Measurements from ENCODE around the gene NONO.

- no peak for TF ChIP-seq CTCF (IDR thresholded peaks at IDR 0.05; ENCODE audit: insufficient read depth, low read length, poor library complexity, severe bottlenecking)
- no peak for TF ChIP-seq EZH2phosphoT487 (conservative IDR thresholded peaks at IDR 0.05; ENCODE audit: low read length)
These were observed 29.1 kb upstream of the NONO start, which contains the start of gene ZMYM3 for GRCh38 chrX:71254092-71254963.

All from SU-DHL-6 (cell line).